Kidney capillary endothelial cell (primary cell): ENCODE data around the gene EMSY.

Experiments used
- DNase-seq: peaks from one replicate; pipeline ENCODE4 v3.0.0-alpha.2; 2018; ENCODE audit warnings: low spot score

Gene EMSY

DNA sequence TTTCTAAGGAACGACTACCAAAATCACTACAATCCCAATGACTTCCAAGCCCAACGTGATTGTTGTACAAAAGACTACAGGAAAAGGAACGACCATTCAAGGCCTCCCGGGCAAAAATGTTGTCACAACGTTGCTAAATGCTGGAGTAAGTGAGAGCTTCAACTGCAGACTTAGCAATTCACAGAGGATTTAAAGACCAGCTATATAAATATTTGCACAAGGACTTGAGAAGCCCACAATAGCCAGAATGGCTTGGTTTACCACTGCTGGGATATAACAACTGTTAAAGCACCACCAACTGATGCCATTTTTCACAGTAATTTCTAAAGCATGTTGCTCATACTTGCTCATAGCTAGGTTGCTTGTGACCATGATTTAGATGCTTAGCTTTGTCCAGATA, 78.3 kb downstream of the EMSY start:
- DNase-seq: no peak

DNA sequence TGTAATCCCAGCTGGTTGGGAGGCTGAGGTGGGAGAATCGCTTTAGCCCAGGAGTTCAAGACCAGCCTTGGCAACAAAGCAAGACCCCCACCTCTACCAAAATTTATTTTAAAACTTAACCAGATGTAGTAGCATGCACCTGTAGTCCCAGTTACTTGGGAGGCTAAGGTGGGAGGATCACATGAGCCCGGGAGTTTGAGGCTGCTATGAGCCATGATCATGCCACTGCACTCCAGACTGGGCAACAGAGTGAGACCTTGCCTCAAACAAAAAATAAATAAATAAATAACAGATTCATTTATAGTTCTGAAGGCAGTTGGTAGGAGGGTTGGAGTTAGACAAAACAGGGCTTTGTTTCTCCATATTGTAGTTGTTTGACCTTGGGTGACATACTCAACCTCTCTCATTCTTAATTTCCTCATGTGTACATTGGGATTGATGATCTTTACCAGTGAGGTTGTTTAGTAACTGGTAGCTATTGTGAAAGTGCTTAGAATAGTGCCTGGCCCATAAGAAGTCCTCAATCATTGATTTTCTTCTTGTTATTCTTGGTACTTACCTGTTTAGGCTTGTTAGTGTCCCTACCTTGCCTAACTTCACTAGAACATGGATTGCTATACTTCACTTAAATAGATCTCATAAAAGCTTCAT, 79.1 kb downstream of the EMSY start:
- no peak for DNase-seq

DNA sequence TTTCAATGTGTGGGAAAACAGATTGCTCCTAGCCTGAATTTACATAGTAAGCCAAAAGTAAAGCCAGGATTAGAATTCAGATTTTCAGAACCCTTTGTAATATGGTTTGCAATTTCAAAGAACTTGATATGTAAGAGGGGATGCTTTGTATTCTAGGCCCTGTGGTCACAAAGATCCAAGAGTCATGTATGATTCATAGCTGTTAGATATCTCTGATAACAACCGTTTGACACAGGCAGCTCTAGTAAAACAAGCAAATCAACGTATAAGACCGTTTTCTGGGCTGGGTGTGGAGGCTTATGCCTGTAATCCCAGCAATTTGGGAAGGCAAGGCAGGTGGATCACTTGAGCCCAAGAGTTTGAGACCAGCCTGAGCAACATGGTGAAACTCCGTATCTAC, 79.6 kb downstream of the EMSY start:
- no peak for DNase-seq

DNA sequence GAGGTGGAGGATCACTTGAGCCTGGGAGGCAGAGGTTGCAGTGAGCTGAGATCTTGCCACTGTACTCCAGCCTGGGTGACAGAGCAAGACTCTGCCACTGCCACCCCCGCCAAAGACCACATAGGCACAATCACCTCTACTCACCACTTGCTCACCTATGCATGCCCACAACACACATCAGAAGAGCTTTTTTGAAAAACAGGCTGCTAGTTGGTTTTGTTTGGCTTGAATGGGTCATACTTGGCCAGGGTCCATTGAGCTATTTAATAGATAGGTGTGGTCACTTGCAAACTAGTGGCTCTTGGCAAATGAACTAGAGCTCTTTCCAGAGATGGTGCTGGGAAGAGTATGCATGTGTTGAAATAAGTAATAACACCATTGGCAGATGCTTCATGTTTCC, 80.1 kb downstream of the EMSY start:
- no peak for DNase-seq

DNA sequence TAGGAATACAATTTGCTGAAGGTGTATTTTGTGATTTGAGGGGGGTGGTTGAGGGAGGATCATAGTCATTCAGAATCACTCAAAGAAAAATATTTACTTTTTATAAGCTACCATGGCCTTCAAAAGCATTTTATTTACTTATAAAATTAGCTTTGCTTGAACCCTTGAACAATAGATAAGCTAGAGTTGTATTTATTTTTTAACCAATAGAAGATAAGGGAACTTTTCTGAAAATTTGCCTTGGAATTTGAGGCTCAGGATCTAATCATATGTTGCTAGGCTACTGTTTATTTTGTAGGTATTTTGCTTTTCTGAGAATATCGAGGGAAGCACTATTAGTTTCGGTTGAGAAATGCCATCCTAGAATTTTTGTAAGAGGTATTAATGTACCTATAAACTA, 82.1 kb downstream of the EMSY start:
- DNase-seq: no peak

DNA sequence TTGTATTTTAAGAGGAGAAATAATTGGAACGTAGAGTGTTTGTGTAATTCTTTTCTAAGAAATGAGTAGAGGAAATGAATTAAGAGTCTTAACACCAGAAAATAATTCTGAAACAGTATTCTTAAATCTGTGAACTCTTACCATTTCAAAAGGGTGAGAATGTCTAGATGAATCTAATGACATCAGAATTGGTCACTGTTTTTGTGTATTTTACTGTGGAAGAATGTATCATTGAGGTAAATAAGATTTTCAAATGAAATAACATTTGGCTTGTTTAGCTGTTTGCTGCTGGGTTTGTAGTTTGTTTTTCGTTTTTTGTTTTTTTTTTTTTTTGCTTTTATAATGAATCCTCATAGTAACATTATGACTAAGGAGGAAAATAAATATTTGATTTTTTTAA, 97.6 kb downstream of the EMSY start:
- no peak for DNase-seq

DNA sequence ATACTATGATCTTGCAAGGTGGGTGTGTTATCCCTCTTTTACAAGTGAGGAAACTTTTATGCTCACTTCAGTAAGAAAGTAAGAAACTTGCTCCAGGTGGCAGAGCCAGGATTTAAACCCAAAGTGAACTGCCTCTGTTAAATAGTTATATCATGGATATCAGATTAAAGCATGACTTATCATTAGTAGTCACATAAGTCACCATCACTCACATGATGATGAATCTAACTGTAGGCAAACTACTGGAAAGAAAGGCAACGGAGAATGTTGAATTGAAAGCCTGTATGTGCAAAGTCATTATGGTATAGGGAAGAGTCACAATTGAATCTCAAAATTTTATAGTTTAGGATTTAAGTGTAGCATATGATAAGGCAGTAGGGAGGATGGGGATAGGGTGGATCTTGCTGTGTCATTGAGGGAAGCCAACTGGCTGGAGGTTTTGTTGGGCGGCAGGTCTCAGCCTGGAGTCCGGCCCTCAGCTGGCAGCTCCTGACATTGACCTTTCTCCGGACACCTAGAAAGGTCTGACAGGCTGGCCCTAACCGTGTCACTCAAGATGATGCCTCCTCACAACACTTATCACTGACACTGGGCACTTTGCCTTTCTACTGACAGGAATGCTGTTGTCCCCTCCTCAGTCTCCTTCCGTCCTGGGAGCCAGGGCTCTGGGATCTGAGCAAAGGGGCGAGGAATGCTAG, 98.3 kb downstream of the EMSY start:
- no peak for DNase-seq

DNA sequence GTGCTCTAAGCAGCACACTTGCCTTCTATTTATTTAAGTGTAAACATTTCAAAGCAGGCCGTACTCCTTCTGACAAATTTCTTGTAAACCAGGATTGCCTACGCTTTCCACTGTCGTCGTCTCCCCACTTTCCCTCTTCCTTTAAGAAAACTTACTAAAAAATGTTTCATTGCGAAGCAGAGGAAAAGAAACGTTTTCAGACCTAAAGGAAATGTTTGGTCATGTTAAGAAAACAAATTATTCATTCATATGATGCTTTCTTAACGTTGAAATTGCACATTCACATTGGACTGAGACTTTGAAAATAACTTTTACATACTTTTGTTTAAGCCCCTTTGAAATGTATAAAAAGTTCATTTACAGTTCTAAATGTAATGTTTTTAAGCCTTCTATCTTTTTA, 106.0 kb downstream of the EMSY start:
- DNase-seq: no peak

DNA sequence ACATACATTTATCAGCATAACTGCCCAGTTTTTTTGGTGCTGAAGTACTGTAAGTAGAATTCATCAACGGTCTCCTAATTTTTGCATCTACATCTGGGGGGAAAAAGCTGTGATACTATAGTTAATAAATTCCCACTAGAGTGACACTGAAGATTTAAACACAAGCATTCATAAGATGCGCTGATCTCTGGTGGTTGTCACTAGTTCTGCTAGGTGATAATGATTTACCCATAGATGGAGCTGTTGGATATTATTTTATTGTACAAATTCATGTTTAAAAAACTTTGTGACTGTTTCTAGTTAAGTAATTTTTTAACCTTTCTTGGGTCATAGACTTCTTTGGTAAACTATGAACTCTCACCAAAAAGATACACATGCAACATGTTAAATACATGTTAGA, 106.6 kb downstream of the EMSY start:
- DNase-seq: peak; percentile 50

DNA sequence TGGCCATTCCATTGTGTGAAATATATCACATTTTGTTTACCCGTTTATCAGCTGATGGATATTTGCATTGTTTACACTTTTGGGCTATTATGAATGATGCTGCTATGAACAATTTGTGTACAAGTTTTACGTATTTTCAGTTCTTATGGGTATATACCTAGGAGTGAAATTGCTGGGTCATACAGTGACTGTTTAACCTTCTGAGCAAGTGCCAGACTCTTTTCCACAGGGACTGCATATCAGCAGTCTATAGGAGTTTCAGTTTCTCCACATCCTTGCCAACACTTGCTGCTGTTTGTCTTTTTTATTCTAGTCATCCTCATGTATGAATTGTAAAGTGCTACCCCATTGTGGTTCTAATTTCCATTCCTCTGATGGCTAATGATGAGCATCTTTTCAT, 108.2 kb downstream of the EMSY start:
- no peak for DNase-seq

DNA sequence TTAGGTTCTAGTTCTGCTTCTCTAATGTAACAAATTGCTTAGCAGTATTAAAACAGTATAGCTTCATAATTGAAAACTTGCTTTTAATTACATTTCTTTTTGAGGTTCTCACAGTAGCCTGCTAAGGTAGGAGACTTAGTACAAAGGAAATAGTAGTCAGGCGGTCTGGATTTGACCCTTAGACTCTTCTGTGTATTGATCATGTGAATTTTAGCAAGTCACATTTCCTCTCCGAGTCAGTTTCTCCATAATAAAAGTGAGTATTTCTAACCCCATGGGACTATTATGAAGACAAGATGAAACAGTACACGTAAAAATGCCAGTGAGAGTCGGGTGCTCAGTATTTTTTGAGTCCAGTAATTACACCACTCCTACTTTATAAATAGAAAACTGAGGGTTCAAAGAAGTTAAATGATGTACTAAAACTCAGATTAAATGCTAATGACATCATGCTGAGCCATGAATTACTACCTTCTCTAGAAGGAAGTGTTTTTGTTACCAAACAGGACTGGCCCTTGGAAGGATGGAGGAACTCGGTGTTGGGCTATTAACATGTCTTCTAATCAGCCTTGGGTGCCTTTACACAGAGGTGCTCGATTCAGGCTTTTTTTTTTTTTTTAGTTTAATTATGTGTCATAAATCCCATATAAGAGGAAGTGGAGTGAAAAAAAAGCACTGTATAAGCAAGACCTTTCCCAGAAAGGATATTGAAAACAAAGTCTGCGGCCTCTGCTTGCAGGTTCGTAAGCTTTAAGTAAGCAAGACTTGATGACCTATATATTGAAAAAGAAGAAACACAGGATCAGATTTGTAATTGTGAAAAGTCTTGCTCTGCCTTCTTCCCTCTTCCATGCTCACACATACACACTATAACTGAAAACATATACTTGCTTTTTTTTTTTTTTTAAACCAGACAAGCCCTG, 109.0 kb downstream of the EMSY start:
- DNase-seq: no peak

DNA sequence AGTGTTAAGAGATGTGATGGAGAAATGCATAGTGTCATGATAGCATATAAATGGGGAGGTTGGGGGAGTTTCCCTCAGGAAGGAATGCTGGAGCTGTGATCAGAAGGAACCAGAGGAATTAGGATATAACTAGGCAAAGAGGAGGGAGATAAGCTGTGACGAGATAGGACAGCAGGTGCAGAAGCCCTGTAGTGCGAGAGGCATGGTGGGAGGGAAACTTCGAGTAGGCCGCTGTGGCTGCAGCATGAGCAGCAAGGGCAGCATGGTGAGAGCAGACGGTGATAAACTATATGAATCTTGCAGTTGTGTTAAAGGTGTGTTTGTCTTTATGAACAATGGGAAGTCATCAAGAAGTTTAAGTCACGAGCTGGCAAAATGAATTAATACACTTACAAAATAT, 109.9 kb downstream of the EMSY start:
- DNase-seq: no peak

DNA sequence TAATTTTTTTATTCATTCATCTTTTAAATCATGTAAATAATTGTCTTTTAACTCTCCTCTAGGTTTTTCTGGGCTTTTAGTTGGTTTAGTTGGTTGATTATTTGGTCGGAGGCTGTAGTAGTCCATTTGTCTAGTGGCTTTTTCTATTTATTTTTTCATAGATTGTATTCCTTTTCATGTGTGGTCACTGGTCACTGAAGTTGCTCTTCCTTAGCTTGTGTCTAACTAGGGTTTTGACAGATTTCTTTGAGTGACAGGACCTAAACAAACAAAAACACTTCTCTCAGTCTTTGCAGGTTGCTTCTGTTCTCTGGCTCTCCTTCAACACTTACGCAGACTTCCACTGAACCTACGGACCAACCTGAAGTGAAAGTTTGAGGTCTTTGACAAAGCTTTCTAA, 112.6 kb downstream of the EMSY start:
- no peak for DNase-seq

DNA sequence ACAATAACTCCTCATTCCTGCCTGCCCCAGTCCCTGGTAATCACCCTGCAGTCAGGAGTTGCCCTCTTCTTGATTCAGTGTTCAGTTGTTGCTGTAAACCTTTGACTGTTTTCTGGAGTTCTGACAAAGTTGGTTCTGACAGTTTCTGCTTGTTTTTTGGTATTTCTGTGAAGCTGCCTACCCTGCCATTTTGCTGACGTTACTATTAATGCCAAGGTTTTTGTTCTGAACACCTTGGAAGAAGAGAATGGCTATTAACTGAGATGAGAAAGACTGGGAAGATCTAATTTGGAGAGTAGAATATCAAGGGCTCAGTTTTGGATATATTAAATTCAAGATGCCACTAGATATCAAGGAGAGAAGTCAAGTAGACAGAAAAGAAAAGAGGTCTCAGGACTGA, 113.7 kb downstream of the EMSY start:
- DNase-seq: no peak

DNA sequence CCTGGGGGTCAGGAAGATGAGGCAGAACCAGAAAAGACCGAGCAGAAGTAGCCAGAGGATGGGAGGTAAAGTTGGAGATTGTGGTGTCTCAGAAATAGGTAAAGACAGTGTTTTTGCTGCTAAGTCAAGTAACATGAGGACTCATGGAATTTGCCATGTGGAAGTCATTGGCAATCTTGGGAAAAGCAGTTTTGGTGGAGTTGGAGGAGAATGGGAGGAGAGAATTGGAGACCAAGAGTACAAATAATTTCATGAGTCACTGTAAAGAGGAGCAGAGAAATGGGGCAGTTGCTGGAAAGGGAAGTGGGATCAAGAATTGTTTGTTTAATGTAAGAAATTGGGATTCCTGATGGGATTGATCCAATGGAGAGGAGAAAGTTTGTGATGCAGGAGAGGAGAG, 114.1 kb downstream of the EMSY start:
- DNase-seq: no peak

DNA sequence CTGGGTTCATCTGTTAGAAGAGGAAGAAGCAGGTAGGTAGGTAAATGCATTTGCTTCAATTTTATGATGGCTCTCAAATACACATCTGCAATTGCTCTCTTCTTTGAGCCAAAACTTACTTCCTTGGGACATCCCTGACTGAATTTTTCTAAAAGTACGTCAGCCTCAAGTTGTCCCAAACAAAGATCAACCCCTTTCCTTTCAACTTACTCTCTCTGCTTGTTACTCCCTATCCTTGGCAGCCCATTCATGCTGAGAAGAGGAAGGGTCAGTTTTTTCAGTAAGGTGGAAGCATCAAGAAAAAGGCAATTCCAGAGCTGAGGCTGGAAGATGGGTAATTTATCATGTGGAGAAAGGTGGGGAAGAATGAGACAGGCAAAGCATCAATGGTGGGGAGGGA, 114.5 kb downstream of the EMSY start:
- no peak for DNase-seq

DNA sequence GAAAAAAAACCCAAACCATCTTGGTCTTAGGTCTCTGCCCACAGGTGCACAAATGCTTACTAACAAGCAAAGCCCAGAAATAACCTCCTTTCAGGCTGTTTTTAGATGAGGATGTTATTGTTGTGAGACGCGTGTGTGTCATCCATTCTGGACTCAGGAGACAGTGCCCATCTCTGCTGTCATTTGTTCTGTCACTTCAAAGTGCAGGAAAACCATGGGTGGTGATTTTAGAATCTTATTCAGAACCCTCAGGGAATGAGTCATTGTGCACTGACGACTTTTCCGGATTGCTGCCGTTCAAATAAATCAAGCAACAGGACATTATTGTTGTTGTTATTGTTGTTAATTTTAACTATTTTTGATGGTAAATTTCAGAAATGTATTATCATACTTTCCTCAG, 115.4 kb downstream of the EMSY start:
- peak; percentile 89 for DNase-seq

DNA sequence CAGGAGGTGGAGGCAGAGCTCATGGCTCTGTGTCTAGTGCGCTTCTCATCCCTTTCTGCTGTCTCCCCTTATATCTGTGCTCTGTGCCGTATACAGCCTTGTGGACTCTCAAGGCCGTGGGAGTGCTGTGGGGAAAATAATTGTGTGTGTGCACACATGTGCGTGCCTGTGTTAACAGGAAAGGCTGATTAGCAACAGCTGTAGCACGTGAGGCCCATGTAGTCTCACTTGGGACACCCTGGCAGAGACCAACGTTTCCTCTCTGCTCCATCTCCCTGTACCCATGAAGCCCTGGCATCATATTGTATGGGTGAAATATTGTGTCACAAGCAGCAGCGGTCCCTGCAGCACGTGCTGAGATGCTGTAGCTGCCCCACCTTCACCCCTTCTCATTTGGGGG, 116.4 kb downstream of the EMSY start:
- DNase-seq: no peak

DNA sequence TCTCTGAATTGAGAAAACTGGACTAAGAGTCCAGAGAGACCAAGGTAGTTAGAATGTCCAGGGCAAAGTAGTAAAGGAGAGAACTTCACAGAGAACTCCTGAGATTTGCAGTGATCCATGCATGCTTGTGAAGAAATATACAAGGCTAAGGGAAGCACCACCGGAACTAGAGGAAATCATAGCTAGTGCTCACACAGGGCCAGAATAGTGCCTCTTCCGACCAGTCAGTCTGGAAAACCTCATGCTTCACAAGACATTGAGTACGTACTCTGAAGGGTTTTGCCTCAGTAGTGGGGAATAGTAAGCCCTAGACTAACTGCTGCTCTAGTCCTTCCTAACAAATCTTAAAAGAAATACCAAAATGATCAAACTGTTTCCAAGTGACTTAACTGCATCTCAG, 117.7 kb downstream of the EMSY start:
- DNase-seq: peak; percentile 44

DNA sequence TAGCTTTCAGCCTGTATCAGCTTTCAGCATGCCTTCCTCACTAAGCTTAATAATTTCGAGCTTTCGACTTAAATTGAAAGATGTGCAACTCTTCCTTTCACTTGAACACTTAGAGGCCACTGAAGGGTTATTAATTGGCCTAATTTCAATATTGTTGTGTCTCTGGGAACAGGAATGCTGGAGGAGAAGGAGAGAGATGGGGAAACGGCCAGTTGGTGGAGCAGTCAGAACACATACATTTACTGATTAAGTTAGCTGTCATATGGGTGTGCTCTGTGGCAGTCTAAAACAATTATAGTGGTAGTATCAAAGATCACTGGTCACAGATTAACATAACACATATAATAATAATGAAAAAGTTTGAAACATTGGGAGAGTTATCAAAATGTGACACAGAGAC, 119.5 kb downstream of the EMSY start:
- no peak for DNase-seq

DNA sequence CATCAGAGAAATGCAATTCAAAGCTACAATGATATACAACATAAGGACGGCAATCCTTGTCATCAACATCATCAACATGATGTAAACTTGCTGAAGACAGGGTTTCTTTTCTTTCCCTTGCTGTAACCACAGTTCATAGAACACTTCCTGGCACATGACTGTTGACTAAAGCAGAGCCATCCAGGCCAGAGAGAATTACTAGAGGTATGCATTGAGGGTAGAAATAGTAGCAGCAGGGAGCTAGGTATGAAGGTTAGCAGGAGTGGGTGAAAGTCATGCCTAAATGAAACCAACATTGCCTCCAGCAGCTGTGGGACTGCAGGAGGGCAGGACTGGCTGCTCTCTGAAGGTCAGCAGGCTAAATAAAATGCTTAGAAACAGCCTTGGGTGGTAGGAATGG, 122.0 kb downstream of the EMSY start:
- DNase-seq: no peak

DNA sequence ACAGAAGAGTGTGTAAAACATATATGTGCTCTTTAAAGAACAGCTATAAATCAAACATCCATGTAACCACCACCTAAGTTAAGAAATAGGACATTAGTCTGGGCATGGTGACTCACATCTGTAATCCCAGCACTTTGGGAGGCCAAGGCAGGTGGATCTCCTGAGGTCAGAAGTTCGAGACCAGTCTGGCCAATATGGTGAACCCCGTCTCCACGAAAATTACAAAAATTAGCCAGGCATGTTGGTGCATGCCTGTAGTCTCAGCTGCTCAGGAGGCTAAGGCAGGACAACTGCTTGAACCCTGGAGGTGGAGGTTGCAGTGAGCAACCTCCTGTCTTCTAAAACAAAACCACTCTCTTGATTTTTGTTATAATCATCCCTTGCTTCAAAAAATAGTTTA, 122.4 kb downstream of the EMSY start:
- no peak for DNase-seq

DNA sequence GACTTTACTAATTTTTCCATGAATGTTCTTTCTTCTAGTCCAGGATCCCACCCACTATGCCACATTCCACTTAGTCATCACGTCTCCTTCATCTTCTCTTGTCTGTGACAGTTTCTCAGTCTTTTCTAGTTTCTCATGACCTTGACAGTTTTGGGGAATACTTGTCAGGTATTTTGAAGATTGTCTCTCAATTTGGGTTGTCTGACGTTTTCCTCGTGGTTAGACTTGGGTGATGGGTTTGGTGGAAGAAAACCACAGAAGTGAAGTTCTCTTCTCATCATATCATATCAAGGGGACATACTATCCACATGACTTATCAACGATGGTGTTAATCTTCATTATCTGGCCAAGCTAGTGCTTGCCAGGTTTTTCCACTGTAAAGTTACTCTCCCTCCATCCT, 123.3 kb downstream of the EMSY start:
- DNase-seq: no peak
